GM21528 (cell line): Measurements from ENCODE around the gene PPP3R1.
"Not testable (repeated sequence)": the region's sequence is repeated elsewhere in the genome, so short reads cannot be mapped to it uniquely, and the experiment has no call there.

Source experiments
- ATAC-seq: cut with Tn5 transposase; IDR thresholded peaks from one replicate; pipeline ENCODE4 v1.9.1; 2021; ENCODE audit warnings: mild to moderate bottlenecking, moderate library complexity; ENCODE audit not compliant: unreplicated experiment, low FRiP score

The PPP3R1 gene

DNA sequence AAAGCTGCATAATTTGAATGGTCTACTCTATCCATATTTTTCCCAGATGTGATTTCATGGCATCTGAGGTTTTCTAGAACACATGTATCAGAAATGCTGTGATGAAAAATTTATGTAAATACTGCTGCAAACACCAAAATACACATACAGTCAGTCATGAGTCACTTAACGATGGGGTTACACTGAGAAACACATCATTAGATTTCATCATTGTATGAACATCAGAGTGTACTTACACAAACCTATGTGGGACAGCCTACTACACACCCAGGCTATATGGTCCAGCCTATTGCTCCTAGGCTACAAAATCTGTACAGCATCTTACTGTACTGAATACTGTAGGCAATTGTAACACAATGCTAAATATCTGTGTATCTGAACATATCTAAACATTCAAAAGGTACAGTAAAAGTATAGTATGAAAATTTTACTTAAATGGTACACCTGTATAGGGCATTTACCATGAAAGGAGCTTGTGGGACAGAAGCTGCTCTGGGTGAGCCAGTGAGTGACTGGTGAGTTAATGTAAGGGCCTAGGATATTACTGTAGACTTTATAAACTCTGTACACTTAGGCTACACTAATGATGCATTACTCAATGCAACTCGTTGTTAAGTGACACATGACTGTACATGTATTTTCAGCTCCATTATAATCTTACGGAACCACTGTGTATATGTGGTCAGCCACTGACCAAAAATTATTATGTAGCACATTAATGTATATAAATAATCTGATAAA lies 61.2 kb downstream of the PPP3R1 start:
- no peak for ATAC-seq

DNA sequence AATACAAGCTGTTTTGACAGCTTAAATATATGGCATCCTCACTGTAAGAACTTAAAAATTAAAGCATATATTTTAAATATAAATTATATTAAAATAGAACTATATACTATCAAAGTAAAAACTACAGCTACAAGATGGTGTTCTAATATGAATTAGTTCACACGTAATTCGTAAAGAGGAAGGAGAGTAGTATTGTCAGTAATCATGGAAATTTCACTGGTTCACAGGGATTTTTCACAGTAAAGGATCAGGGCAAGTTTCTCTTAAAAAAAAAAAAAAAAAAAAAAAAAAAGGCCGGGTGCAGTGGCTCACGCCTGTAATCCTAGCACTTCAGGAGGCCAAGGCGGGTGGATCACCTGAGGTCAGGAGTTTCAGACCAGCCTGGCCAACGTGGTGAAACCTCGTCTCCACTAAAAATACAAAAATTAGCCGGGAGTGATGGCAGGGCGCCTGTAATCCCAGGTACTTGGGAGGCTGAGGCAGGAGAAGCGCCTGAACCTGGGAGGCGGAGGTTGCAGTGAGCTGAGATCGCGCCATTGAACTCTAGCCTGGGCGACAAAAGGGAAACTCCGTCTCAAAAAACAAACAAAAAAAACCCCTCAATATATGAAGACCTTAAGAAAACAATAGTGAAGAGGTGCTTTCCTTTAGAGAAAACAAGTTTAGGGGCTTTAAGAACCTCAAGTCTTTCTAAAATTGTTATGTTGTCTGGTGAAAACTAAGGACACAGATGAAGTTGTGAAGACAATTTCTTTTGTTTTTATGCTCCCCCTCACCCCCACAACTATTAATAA lies 62.1 kb downstream of the PPP3R1 start:
- ATAC-seq = no peak

DNA sequence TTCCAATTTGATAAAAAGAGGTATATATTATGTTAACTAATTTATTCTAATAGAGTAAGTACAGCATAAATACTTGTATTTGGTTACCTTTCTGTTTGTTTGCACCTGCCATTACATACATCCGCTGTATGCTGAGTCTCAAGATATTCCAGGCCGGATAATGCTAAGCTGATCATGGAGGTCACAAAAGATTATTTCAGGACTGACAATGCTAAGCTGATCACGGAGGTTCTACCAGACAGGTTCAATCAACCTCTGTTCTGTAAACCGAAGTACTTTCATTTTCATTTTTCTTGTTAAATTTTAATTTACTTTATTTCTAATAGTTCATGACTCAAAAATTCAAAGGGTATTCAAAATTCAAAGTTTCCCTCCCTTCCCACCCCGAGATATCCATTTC lies 63.5 kb downstream of the PPP3R1 start:
- no peak for ATAC-seq

DNA sequence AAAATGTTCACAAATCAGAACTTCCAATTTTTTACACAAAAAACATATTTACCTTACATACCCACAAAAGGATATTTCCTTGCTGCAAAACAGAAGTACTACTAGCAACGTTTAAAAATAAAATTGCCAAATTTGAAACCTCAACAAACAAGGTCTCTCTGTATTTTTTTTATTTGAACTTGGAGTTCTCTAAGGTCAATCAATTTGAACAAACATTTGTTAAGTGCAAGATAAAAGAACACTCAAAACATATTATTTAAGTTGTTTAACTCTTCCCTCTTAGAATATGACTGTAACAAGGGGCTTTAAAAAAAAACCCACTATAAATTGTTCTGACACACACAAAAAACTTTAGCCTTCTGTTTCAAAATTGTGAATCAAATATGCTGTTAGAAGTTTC lies 65.0 kb downstream of the PPP3R1 start:
- ATAC-seq = no peak

DNA sequence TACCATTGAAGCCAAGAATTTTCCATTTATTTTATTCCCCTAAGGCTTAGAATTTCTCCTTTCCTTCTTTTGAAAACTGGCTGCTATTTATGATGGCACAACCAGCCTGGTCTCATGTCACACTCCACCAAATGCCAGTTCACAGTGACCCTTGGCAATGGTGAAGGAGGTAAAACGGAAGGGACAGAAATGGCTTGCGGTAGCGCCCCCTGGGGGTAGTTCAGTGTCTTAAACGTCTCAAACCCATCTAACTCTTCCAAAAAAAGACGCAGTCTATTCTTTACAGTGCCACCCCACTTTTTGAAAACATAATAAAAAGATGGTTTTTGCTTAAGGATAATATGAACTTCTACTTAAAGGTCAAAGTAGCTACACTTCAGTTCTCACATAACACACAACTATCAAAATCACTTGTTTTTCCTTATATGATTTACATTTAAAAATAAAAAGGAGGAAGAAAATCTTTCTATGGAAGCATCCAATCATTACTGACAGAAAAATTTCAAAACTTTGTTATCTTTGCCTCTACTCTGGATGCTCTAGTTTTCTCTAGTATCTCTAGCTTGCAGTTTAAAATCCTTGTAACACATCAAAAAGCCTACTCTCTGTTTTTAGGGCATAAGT lies 66.7 kb downstream of the PPP3R1 start:
- no peak for ATAC-seq

DNA sequence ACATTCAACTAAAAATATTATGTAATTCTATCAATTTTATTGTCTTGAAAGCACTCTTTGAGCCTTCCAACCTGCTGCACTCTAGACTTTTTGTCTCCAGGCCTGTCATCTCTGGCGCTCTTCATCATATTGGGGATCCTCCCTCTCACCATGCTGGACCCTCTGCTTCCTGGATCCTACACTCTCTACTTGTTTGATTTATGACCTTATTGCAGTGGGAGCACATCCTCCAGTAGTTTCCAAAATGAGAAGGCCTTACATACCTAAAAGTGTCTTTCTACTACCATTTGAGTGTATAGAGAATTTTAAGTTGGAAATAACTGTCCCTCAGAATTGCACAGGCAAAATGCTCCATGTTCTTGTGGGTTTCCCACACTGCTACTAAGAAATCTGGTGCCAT lies 69.4 kb downstream of the PPP3R1 start:
- no peak for ATAC-seq

DNA sequence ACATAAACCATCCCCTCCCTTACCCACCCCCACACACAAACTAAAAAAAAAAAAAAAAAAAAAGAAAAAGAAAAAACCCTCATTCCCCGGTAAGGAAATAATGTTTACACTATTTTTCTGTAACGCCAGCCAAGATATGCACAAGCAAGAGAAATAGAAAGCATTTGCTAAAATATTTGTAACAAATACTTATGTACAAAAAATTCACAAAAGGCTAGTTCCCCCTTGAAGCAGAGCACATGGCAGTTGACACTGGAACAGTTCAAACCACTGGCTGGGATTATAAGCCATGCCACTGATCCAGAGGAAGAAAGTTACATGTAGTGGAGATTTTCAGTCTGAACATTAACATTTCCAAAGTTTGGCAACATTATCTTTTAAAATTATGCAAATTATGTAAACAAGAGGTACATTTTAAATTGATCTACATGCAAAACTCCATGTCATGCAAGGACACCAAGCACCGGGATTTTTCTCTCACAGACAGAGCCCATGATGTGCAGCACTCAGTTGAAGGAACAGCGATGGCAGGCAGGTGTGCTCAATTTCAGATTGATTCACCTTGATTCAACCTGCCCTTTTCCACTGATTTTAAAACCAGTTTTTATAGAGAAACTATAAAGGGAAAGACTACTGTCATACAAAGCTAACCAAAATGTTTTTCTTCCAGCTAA lies 73.2 kb downstream of the PPP3R1 start:
- no peak for ATAC-seq

DNA sequence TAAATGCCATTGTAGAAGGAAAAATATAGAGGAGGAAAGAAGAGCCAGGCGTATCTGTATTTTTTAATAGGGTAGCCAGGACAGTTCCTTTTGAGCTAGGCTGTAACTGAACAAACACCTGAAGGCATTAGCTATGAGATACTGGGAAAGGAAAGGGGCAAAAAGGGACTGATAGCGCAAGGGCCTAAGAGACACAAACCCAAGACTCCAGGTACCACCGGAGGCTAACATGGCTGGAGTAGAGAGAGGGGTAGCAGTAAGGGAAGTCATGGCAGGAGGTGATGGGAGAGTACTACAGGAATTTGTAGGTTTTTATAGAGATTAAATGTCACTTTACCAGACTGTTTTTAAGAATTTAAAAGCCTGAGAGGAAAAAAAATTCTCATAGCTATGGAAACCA lies 73.9 kb downstream of the PPP3R1 start:
- ATAC-seq = no peak

DNA sequence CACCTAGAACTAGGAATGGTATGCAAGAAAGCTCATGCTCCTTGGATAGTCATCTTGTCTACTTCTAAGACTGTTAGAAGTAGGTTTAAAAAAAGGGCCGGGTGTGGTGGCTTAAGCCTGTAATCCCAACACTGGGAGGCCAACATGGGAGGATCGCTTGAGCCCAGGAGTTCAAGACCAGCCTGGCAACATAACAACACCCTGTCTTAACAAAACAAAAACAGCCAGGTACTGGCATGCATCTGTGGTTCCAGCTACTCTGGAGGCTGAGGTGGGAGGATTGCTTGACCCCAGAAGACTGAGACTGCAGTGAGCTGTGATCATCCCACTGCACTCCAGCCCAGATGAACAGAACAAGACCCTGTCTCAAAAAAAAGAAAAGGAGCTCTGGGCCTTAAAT lies 74.8 kb downstream of the PPP3R1 start:
- ATAC-seq = no peak

DNA sequence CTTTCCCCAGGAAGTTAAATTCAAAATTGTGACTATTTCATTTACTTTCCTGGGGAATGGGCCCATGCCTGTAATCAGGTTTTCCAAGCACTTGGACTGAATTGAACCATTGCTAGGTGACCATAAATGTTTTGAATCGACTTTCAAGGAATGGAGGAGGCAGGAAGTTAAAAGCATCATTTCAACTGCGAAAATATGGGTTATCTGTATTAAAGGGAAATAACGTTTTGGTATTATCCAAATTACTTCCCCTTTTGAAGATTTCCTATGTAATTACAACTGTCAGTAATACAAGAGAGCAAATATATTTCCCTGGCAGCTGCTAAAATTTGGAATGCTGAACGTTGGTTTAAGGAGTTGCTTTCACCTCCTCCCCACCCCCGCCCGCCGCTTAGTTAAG lies 75.7 kb downstream of the PPP3R1 start:
- ATAC-seq = no peak

DNA sequence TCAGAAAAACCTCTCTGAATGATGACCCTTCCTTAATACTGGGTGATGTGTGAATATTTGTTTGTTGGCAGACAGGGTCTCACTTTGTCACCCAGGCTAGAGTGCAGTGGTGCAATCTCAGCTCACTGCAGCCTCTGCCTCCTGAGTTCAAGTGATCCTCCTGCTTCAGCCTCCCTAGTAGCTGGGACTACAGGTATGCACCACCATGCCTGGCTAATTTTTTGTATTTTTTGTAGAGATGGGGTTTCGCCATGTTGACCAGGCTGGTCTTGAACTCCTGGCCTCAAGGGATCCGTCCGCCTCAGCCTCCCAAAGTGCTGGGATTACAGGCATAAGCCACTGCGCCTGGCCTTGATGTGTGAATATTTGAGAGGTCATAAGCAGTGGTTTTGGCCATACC lies 77.1 kb downstream of the PPP3R1 start:
- not testable (repeated sequence) for ATAC-seq

DNA sequence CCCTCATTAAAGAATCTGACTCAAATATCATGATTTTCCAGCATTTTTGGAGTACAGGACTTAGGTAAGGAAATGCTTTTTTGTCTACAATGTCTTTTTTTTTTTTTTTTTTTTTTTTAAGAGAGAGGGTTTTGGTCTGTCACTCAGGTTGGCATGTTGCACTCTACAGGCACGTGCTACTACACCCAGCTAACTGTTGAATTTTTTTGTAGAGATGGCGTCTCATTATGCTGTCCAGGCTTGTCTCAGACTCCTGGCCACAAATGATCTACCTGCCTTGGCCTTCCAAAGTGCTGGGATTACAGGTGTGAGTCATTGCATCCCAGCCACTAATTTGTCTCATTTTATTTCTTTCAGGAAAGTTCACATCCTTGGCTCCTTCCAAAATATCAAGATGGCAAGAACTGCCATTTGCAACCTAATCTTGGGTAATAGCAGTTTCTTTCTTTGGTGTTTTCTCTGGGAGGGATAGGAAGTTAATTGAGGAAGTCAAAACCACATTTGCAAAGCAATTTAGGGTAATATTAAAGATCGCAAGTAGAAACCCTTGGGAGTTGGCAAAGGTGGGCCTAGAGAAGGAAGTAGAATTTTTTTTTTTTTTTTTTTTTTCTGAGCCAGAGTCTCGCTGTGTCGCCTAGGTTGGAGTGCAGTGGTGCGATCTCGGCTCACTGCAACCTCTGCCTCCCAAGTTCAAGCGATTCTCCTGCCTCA lies 79.2 kb downstream of the PPP3R1 start:
- no peak for ATAC-seq

DNA sequence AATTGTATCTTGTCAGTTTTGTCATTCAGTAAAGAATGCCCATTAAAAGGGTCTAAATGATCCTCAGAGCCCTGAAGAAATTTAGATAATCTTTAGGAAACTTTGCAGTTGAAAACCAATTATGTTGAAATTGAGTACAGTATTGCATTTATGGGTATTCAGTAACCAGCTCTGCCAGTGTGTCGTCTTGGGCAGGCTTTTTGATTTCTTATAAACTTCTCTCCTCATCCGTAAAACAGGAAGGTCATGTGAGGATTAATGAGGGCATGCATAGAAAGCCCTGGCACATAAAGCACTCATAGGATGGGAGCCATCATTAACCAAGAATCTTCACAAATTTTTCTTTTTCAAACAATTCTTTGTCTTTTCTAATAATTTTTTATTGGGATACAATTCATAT lies 79.8 kb downstream of the PPP3R1 start:
- ATAC-seq = no peak

DNA sequence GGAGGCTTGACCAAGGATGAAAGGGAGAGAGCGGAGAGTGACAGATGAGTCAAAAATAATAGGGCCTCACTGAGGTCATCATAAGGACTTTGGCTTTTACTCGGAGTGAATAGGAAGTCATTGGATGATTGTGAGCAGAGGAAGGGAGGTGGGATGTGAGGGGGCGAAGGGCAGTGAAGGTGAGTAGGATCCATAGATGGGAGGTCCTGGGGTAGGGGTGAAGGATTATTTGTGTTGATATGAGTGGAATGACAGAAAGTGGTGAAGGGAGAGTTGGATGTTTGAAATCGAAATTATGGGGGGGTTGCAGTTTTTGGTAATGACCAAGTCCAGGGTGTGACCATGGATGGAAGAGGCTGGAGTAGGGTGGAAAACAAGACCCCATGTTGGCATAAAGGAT lies 80.6 kb downstream of the PPP3R1 start:
- no peak for ATAC-seq

DNA sequence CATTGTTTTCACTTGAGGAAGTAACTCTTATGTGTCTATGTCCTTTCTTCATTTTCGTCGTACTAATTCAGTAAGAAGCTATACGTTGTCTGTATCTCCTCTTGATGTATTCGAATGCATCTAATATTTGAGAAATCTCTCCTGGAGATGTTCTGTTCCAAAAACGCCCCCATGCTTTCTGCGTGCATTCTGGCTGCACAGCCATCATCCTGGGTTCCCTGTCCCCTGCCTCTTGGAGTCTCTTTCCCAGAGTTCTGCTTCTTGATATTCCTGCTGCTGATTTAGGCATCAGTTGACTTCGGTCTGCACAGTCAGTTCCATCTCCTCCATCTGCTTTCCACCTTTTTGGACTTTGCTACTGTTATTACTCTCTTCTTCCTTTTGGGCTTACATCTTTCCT lies 81.2 kb downstream of the PPP3R1 start:
- ATAC-seq = no peak

DNA sequence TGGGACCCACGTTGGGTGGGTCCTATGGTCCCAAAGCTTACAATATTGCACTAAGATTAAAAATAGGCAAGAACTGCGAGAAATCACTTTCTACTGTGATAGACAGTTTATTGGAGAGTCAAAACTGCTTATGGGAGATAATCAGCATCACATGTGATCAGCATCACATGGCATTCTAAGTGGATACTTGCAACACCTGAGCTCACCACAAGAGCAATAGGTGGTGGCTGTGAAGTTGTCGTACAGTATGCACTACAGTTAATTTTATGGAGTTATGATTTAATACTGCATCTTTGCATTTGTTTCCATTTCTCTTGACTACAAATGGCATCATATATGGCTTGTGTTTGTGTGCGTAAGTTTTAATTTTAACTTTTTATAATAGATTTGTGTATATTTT lies 83.0 kb downstream of the PPP3R1 start:
- ATAC-seq = no peak

DNA sequence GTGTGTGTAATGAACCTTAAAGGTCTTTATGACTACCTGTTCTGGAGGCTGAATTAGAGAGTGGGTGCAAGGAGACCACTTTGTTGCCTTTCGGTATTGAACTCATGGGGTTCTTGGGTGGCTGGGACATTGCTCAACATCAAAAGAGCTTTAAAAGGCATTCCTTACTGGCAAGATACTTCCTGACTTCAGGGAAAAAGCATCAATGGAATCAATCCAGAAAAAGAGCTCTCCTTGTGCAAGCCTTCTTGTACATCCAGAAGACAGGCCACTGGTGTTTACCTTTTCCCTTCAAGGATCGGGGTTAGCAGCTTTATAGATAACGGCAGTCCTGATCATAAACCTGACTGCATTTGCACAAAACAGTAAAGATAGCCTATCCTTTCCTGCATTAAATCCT lies 85.1 kb downstream of the PPP3R1 start:
- no peak for ATAC-seq

DNA sequence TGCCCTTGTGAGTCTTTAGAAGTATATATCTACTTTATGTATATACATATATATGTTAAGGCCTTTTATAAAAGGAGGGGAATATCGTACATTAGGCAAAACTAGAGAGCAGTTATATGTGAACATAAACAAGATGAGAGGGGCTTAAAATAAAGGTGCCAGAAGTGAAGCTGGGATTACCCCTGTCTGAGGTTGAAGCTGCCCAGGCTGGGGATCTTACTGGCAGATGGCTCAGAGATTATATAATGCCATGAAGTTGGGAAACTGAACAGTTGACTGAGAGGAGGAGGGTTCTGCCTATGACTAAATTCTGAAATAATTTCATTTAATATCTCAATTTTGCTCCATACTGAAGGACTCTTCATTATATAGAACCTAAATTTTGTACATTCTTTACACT lies 88.7 kb downstream of the PPP3R1 start:
- no peak for ATAC-seq

DNA sequence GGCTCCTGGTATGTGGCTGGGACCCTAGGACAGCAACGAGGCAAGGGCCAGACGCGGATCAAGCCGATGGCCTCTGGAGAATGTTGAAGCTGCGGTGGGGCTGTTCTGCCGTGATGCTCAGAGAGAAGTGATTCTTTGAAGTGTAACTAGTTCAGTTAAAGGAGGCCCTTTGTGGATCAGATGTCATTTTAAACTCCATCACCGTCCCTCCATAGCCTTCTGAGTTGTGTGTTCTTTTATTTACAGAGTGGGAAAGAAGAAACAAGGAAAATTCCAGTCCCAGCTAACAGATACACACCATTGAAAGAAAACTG lies 94.2 kb downstream of the PPP3R1 start:
- no peak for ATAC-seq

DNA sequence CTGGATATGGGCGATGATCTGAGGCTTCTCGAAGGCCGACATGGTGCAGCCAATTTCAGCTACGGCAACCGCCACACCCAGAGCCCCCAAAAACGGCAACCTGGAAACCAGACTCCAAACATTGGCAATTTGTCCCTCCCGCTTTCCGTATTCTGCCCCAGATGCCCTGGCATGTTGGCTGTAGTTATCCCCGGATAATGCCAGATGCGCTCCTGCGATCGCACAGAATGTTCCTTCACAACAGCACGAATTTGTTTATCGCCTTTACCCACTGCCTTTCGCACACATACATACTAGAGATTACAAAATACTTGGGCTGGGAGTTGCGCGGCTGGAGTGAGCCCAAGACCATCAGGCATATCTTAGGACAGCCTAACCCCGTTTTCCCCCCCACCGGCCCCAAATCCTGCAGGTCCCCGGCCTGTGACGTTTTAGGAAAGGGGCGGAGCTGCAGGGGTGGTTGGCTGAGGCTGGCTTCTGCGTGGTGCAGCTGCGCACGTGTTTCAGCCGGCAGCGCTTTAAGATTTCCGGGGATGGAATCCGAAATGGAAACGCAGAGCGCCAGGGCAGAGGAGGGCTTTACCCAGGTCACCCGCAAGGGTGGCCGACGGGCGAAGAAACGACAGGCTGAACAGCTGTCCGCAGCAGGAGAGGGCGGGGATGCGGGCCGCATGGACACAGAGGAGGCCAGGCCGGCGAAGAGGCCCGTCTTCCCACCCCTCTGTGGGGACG lies 94.8 kb downstream of the PPP3R1 start, which contains the start of gene PNO1:
TSS of gene PNO1 (plus strand) at position 487 of the 732 bp plus-strand sequence. CDS start at position 534, 47 bp downstream.
- peak; percentile 88 for ATAC-seq
